ENCODE measurements around the gene OSGIN1. TPM values are rescaled to one million over a fixed set of nuclear protein-coding genes. Genes with fewer than 3 reads are reported as not detected.

OSGIN1 gene
- total RNA-seq, 1 donor from 2014 or later = 9.8 TPM

DNA sequence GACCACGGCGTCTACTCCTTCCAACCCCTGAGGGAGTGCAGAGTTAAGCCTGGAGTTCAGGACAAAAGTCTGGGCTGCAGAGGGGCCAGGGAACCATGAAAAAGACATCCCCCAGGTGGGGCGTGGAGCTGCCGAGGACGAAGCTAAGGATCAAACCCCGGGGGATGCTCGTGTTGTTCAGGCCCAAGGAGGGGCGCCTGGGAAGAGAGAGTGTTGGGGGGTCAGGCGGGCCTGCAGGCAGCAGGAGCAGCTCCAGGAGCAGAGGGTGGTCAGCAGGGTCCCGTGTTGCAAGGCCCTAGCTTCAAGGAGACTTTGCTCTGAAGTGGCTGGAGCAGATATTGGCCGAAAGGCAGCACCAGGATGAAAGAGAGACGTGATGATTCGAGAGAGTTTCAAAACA is 41.7 kb downstream of the OSGIN1 start:
- DNase-seq = no peak
- no peaks in the 10 kb centered on the region for H3K36me3 ChIP-seq
- intact Hi-C loops (cut with DNase I) = no loop called here
- no peak overlapping the region for H3K27ac ChIP-seq
- TF ChIP-seq, protein P1, sequence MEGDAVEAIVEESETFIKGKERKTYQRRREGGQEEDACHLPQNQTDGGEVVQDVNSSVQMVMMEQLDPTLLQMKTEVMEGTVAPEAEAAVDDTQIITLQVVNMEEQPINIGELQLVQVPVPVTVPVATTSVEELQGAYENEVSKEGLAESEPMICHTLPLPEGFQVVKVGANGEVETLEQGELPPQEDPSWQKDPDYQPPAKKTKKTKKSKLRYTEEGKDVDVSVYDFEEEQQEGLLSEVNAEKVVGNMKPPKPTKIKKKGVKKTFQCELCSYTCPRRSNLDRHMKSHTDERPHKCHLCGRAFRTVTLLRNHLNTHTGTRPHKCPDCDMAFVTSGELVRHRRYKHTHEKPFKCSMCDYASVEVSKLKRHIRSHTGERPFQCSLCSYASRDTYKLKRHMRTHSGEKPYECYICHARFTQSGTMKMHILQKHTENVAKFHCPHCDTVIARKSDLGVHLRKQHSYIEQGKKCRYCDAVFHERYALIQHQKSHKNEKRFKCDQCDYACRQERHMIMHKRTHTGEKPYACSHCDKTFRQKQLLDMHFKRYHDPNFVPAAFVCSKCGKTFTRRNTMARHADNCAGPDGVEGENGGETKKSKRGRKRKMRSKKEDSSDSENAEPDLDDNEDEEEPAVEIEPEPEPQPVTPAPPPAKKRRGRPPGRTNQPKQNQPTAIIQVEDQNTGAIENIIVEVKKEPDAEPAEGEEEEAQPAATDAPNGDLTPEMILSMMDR (IDR thresholded peaks at IDR 0.05) = no peak
- ATAC-seq = no peak
- H3K4me1 ChIP-seq = peaks cover 4% of the 10 kb centered on the region
- no peak overlapping the region for H3K4me3 ChIP-seq
- H3K9me3 ChIP-seq = no peaks in the 10 kb centered on the region
- H3K27me3 ChIP-seq (ENCODE audit: low read depth) = peaks cover 31% of the 10 kb centered on the region

DNA sequence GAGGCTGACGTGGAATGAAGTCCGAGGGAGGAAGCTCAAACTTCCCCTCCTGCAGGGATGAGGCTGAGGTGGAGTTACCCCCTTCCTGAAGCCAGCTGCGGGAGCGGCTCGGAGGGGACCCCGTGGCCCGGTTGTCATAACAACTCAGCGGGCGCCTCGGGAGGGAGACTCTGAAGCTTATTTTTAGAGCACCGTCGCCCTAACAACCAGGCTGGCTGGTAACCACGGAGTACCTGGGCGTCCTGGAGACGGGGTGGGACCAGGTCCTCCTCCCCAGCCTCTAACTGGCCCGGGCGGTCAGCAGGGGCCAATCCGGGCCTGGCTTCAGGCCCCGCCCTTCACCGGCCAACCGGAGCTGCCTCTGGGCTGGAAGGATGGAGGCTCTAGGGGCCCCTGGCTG is 42.7 kb downstream of the OSGIN1 start:
- no peak overlapping the region for H3K27ac ChIP-seq
- DNase-seq (peak; percentile 55), ATAC-seq (peak; percentile 72 to 78)
- no peak overlapping the region for H3K4me3 ChIP-seq
- peaks cover 4% of the 10 kb centered on the region for H3K4me1 ChIP-seq
- no peaks in the 10 kb centered on the region for H3K9me3 ChIP-seq
- H3K27me3 ChIP-seq (ENCODE audit: low read depth) = peaks cover 31% of the 10 kb centered on the region
- TF ChIP-seq, protein P1 (IDR thresholded peaks at IDR 0.05) = no peak
- intact Hi-C loops (cut with DNase I) = no loop called here
- H3K36me3 ChIP-seq = no peaks in the 10 kb centered on the region

DNA sequence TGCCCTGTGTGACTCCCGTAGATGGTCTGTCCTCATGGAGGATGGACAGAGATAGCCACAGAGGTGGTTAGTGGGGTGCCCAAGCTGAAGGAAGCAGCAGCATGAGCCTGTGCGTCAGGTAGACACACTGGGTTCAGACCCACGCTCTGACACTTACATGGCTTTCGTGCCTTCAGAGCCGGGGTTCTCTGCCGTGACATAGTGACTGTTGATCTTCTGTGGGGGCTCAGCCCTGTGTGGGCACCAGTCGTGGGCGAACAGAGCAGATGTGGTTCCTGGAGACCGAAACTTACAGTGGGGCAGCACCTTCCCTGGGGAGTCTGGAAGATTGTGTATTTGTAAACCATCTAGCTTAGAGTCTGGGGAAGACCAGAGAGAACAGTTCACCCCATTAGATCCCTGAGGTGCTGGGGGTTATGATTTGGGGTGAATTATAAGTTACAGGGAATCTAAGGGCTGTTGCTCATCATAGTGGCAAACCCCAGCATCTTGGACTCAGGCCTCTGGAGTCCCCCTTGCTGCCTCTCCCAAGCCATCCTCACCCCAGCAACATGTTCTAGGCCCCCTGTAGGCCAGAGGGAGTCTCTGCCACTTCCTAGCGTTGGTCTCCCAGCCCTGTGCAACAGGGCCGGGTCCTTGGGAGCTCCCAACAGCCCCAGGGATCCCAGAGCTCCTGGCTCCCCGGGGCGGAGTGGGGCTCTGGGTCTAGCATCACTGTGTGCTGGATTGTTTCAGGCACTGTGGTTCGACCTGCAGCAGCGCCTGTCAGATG is 43.6 kb downstream of the OSGIN1 start:
- H3K4me3 ChIP-seq = no peak overlapping the region
- H3K4me1 ChIP-seq = peaks cover 4% of the 10 kb centered on the region
- H3K36me3 ChIP-seq = no peaks in the 10 kb centered on the region
- no peak overlapping the region for H3K27ac ChIP-seq
- no peak for DNase-seq
- H3K9me3 ChIP-seq = no peaks in the 10 kb centered on the region
- intact Hi-C loops (cut with DNase I) = no loop called here
- ATAC-seq = no peak
- H3K27me3 ChIP-seq (ENCODE audit: low read depth) = peaks cover 32% of the 10 kb centered on the region
- TF ChIP-seq, protein P1 (IDR thresholded peaks at IDR 0.05) = no peak

DNA sequence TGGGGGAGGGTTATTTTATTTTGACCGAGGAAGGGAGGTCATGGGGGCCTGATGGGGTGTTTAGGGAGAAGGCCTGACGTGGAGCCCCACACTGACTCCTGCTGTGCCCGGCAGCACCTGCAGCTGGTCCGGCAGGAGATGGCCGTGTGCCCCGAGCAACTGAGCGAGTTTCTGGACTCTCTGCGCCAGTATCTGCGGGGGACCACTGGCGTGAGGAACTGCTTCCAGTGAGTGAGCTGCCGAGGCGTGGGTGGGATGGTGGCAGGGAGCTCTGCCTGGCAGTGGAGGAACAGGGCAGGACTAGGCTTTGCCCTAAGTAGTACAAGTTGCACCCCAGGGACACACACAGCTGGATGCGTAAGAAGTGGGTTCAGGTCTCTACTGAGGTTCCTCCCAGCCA is 45.1 kb downstream of the OSGIN1 start:
- intact Hi-C loops (cut with DNase I) = no loop called here
- Histone ChIP-seq H3K27me3 (ENCODE audit: low read depth) (peaks cover 40% of the 10 kb centered on the region), H3K27ac (no peak overlapping the region), H3K4me1 (peaks cover 4% of the 10 kb centered on the region), H3K9me3 (no peaks in the 10 kb centered on the region), H3K36me3 (no peaks in the 10 kb centered on the region), H3K4me3 (no peak overlapping the region)
- DNase-seq (no peak), ATAC-seq (no peak)
- TF ChIP-seq, protein P1 (IDR thresholded peaks at IDR 0.05) = no peak

DNA sequence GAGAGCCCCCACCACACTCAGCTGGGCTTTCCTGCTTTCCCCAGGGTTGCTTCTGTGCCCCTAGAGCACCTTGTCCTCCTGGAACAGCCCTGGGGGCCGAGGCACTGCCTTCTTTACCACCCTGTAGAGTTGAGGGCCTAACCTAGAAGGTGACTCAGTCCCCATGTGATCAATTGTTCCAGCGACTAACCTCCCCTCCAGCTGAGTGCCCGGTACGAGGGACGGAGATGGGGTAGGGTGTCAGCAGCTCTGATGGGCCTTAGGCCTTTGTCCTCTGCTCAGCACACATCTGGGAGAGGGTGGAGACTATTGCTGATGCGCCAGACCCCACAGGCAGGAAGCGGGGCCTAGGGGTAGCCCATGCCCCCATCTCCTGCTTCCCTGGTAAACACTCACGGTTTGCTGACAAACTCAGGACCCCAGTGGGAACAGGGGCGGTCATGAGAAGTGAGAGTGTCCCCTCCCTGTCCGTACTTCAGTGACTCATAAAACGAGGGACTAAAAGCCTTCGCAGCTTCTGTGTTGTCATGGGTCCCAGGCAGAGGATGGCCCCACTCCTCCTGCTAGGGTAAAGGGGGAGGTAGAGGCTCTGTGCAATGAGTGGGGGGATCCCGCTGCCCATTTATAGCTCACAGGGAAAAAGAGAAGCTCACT is 48.1 kb downstream of the OSGIN1 start:
- Histone ChIP-seq H3K27ac (no peak overlapping the region), H3K4me3 (no peak overlapping the region), H3K36me3 (no peaks in the 10 kb centered on the region), H3K9me3 (no peaks in the 10 kb centered on the region), H3K27me3 (ENCODE audit: low read depth) (peaks cover 39% of the 10 kb centered on the region), H3K4me1 (no peaks in the 10 kb centered on the region)
- ATAC-seq (no peak), DNase-seq (no peak)
- intact Hi-C loops (cut with DNase I) = no loop called here
- TF ChIP-seq, protein P1 (IDR thresholded peaks at IDR 0.05) = no peak

Measured in lower lobe of right lung (tissue), 2 donors.